ENCODE results near the gene CCDC102A. TPM values are rescaled to one million over a fixed set of nuclear protein-coding genes. Genes with fewer than 3 reads are reported as not detected.

The CCDC102A gene
- total and polyA plus RNA-seq, 2 of the 13 experiments (the other 11 are each of a cell fraction or from before 2014, with no cell fraction given) = 2.1 to 2.8 TPM

DNA sequence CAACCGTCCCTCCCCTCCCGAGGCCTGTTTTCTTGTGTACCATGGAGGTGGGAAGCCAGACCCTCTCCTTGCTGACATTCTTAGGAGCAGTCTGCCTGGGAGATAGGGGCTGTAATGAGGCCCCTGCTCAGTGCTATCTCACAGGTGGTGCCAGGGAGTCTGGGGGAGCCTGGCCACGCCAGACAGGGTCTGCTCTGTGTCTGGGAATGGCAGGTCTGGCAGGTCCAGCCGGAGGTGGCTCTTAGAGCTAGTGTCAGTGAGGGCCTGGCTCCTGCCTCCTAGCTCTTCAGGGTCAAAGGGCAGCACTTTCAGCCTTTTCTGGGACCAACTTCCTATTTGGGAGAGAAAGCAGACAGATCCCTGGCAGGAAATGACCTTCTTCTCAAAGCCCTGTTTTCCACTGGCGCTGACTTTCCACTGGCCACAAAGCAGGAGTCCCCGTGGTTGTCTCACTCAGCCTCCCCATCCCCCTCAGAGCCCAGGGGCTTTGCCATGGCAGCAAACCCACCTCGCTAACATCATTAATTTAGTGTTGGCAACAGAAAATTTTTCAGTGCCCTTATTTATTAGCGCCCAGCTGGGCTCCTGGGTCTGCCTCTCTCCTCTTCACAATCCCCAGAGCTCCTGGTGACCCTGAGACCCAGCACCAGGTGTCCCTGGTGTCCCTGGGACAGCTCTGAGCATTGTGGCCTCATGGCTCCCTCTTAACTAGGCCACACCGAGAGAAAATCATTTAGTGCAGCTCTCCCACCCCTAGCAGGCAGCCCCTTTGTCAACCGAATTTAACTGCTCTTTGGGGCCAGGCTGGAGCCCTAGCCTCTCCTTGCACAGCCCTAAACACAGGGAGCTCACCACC lies 26.1 kb downstream of the CCDC102A start (continued):
- TF ChIP-seq PHF21A (CRISPR knock-in tag; IDR thresholded peaks at IDR 0.05) = 0 out of 2 replicates have a peak, but pooled peaks have one; percentile 13
- TF ChIP-seq, protein P1, sequence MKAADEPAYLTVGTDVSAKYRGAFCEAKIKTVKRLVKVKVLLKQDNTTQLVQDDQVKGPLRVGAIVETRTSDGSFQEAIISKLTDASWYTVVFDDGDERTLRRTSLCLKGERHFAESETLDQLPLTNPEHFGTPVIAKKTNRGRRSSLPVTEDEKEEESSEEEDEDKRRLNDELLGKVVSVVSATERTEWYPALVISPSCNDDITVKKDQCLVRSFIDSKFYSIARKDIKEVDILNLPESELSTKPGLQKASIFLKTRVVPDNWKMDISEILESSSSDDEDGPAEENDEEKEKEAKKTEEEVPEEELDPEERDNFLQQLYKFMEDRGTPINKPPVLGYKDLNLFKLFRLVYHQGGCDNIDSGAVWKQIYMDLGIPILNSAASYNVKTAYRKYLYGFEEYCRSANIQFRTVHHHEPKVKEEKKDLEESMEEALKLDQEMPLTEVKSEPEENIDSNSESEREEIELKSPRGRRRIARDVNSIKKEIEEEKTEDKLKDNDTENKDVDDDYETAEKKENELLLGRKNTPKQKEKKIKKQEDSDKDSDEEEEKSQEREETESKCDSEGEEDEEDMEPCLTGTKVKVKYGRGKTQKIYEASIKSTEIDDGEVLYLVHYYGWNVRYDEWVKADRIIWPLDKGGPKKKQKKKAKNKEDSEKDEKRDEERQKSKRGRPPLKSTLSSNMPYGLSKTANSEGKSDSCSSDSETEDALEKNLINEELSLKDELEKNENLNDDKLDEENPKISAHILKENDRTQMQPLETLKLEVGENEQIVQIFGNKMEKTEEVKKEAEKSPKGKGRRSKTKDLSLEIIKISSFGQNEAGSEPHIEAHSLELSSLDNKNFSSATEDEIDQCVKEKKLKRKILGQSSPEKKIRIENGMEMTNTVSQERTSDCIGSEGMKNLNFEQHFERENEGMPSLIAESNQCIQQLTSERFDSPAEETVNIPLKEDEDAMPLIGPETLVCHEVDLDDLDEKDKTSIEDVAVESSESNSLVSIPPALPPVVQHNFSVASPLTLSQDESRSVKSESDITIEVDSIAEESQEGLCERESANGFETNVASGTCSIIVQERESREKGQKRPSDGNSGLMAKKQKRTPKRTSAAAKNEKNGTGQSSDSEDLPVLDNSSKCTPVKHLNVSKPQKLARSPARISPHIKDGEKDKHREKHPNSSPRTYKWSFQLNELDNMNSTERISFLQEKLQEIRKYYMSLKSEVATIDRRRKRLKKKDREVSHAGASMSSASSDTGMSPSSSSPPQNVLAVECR (CRISPR knock-in tag; IDR thresholded peaks at IDR 0.05; ENCODE audit: borderline replicate concordance) = peak; percentile 33; the same call in 1 of the 2 replicates
- no peak for TF ChIP-seq CCDC6 (CRISPR knock-in tag; IDR thresholded peaks at IDR 0.05)
- TF ChIP-seq ZNF33B (CRISPR knock-in tag; IDR thresholded peaks at IDR 0.05) = no peak
- peak; percentile 10; the same call in 1 of the 2 replicates for TF ChIP-seq PHF8 (CRISPR knock-in tag; IDR thresholded peaks at IDR 0.05)
- TF ChIP-seq ZSCAN25 (CRISPR knock-in tag; IDR thresholded peaks at IDR 0.05) = no peak
- TF ChIP-seq ZNF446 (CRISPR knock-in tag; IDR thresholded peaks at IDR 0.05) = peak; percentile 64; the same call in 1 of the 2 replicates
- TF ChIP-seq ZNF614 (CRISPR knock-in tag; IDR thresholded peaks at IDR 0.05; ENCODE audit: borderline replicate concordance) = no peak
- TF ChIP-seq MBD4 (IDR thresholded peaks at IDR 0.05; ENCODE audit: borderline replicate concordance, low read length) = no peak
- TF ChIP-seq ZNF274 (CRISPR knock-in tag; IDR thresholded peaks at IDR 0.05) = 0 out of 2 replicates have a peak, but pooled peaks have one; percentile 24
- TF ChIP-seq GATAD2A (CRISPR knock-in tag; IDR thresholded peaks at IDR 0.05) = no peak
- TF ChIP-seq, protein P2, sequence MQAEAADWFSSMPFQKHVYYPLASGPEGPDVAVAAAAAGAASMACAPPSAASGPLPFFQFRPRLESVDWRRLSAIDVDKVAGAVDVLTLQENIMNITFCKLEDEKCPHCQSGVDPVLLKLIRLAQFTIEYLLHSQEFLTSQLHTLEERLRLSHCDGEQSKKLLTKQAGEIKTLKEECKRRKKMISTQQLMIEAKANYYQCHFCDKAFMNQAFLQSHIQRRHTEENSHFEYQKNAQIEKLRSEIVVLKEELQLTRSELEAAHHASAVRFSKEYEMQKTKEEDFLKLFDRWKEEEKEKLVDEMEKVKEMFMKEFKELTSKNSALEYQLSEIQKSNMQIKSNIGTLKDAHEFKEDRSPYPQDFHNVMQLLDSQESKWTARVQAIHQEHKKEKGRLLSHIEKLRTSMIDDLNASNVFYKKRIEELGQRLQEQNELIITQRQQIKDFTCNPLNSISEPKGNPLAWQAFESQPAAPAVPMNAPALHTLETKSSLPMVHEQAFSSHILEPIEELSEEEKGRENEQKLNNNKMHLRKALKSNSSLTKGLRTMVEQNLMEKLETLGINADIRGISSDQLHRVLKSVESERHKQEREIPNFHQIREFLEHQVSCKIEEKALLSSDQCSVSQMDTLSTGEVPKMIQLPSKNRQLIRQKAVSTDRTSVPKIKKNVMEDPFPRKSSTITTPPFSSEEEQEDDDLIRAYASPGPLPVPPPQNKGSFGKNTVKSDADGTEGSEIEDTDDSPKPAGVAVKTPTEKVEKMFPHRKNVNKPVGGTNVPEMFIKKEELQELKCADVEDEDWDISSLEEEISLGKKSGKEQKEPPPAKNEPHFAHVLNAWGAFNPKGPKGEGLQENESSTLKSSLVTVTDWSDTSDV (CRISPR knock-in tag; IDR thresholded peaks at IDR 0.05) = no peak
- TF ChIP-seq ZNF292 (CRISPR knock-in tag; IDR thresholded peaks at IDR 0.05; ENCODE audit: borderline replicate concordance, low read depth) = 0 out of 2 replicates have a peak, but pooled peaks have one; percentile 42

Measured in HepG2 (cell line).